Sigmoid colon (tissue), 4 donors: ENCODE data around the gene ZNF208.

ENCODE experiments used
- POLR2A ChIP-seq, 2 donors: fragments of 450-650 bp; IDR thresholded peaks; one replicate each; pipeline ENCODE4 v1.6.1; 2016; ENCODE audit warnings: antibody characterized with exemption in 2 of 2, mild to moderate bottlenecking in 2 of 2, moderate library complexity in 2 of 2
- POLR2AphosphoS5 ChIP-seq, 4 donors: sonication (generic); formaldehyde crosslinking; IDR thresholded peaks; one replicate each; pipeline ENCODE4 v1.6.1; 2017; ENCODE audit warnings: antibody characterized with exemption in 4 of 4

GRCh38 chr19:21900401-21900800 lies 110.3 kb downstream of the ZNF208 start:
- no peak for TF ChIP-seq POLR2AphosphoS5 (IDR thresholded peaks at IDR 0.05)
- no peak for TF ChIP-seq POLR2A (IDR thresholded peaks at IDR 0.05)
